Upper lobe of left lung (tissue), 6 donors: ENCODE results near the gene AGXT. TPM values are rescaled to one million over a fixed set of nuclear protein-coding genes. Genes with fewer than 3 reads are reported as not detected.

Experiments
- ATAC-seq, 2 donors: fragments of 200-7000 bp; cut with Tn5 transposase; one replicate each; pipeline ENCODE4 v1.9.1; 2022; ENCODE audit warnings: mild to moderate bottlenecking in 2 of 2, moderate library complexity in 2 of 2; ENCODE audit not compliant: low FRiP score in 2 of 2
- DNase-seq, 2 donors: peaks; one replicate each; pipeline ENCODE4 v3.0.0-alpha.2; 2019 to 2020
- H3K27ac ChIP-seq, 4 donors: fragments of 200-600 bp; sonication (generic); one replicate each; pipeline ENCODE4 v1.5.1; 2016 to 2019
- H3K27me3 ChIP-seq, 4 donors: fragments of 200-600 bp; sonication (generic); one replicate each; pipeline ENCODE4 v1.5.1; 2017 to 2019
- H3K36me3 ChIP-seq, 4 donors: fragments of 200-600 bp; sonication (generic); one replicate each; pipeline ENCODE4 v1.5.1; 2016 to 2019
- H3K4me1 ChIP-seq, 4 donors: fragments of 200-600 bp; sonication (generic); one replicate each; pipeline ENCODE4 v1.5.1; 2018 to 2019
- H3K4me3 ChIP-seq, 4 donors: fragments of 200-600 bp; sonication (generic); one replicate each; pipeline ENCODE4 v1.5.1; 2017 to 2019; ENCODE audit warnings: mild to moderate bottlenecking in 2 of 4, moderate library complexity in 1 of 4
- H3K9me3 ChIP-seq, 4 donors: fragments of 200-600 bp; sonication (generic); one replicate each; pipeline ENCODE4 v1.5.1; 2018 to 2019
- CTCF ChIP-seq, 6 experiments: fragments of 450-650 bp in 4 of 6; fragments of 200-600 bp in 2 of 6; sonication (generic) in 2 of 6; IDR thresholded peaks; one replicate each; pipeline ENCODE4 v1.5.1; 2016 to 2019; ENCODE audit warnings: antibody characterized with exemption in 6 of 6
- EP300 ChIP-seq, 4 donors: sonication (generic); formaldehyde crosslinking; IDR thresholded peaks; one replicate each; pipeline ENCODE4 v1.5.1; 2017; ENCODE audit warnings: antibody characterized with exemption in 4 of 4, control low read depth in 2 of 4
- POLR2A ChIP-seq, 4 donors: fragments of 450-650 bp; IDR thresholded peaks; one replicate each; pipeline ENCODE4 v1.5.1; 2016 to 2017; ENCODE audit warnings: antibody characterized with exemption in 4 of 4, mild to moderate bottlenecking in 2 of 4
- POLR2AphosphoS5 ChIP-seq, 2 donors: sonication (generic); formaldehyde crosslinking; IDR thresholded peaks; one replicate each; pipeline ENCODE4 v1.5.1; 2017; ENCODE audit warnings: antibody characterized with exemption in 2 of 2
- WGBS, 2 donors: methylation state at CpG; one replicate each; pipeline ENCODE4 v1.1.5; 2017 to 2018; 5-methylcytosine and 5-hydroxymethylcytosine counted together
- total RNA-seq, 6 donors: library from RNA; depleted of rRNA in 4 of 6; stranded (reverse); fragments of >200 nt in 4 of 6; gene quantifications; one replicate each; pipeline versions ENCODE4 v1.1.0 to v1.2.1, GENCODE V29; 2016 to 2021
- donor health status: DM: no; HTN: no; CAD: no; lungs with moderate emphysema.
- donor health status: DM: no; HTN: yes; CAD: no; lungs with severe emphysema.

AGXT gene
- total RNA-seq, 6 donors from 2014 or later, result 0.30 to 0.46 (median 0.44) TPM; not detected in 3

- Histone ChIP-seq H3K27me3 (no peaks in the 10 kb centered on the region), H3K4me3 (no peak overlapping the region), H3K36me3 (no peaks in the 10 kb centered on the region), H3K9me3 (no peaks in the 10 kb centered on the region), H3K4me1 (peaks cover 0 to 6% (median 5%) of the 10 kb centered on the region in 4 donors), H3K27ac (peak overlapping the region in 2 of 4 donors; percentile 5 to 66)
- peak in 1 of 2 donors; percentile 86 for ATAC-seq
- WGBS, 2 donors, result 78 to 92% methylated on average over 5 to 13 of the region's 13 CpGs
- no peak for TF ChIP-seq CTCF (IDR thresholded peaks at IDR 0.05)
- TF ChIP-seq POLR2AphosphoS5 (IDR thresholded peaks at IDR 0.05), result no peak
- TF ChIP-seq POLR2A (IDR thresholded peaks at IDR 0.05), result no peak
- no peak for TF ChIP-seq EP300 (IDR thresholded peaks at IDR 0.05)
- peak; percentile 24 to 88 for DNase-seq
These were observed 52.8 kb downstream of the AGXT start for GRCh38 chr2:240921311-240921994.

- Histone ChIP-seq H3K27me3 (no peaks in the 10 kb centered on the region), H3K9me3 (no peaks in the 10 kb centered on the region), H3K36me3 (no peaks in the 10 kb centered on the region), H3K27ac (peak overlapping the region in 1 of 4 donors; percentile 66), H3K4me3 (no peak overlapping the region), H3K4me1 (peaks cover 0 to 4% (median 1%) of the 10 kb centered on the region in 4 donors)
- no peak for DNase-seq
- no peak for ATAC-seq
- 79% methylated on average over 1 of the region's 1 CpG; no CpG with 5 or more reads in 1 of the 2 donors for WGBS, 2 donors
- no peak for TF ChIP-seq CTCF (IDR thresholded peaks at IDR 0.05)
- no peak for TF ChIP-seq POLR2A (IDR thresholded peaks at IDR 0.05)
- TF ChIP-seq EP300 (IDR thresholded peaks at IDR 0.05), result no peak
- TF ChIP-seq POLR2AphosphoS5 (IDR thresholded peaks at IDR 0.05), result no peak
These were observed 53.3 kb downstream of the AGXT start for GRCh38 chr2:240921995-240922244.

GRCh38 chr2:240922245-240922981, 53.8 kb downstream of the AGXT start:
- WGBS, 2 donors, result 92 to 93% methylated on average over 6 to 16 of the region's 18 CpGs
- peak; percentile 15 to 73 for DNase-seq
- no peak overlapping the region for H3K4me3 ChIP-seq
- TF ChIP-seq POLR2A (IDR thresholded peaks at IDR 0.05), result no peak
- TF ChIP-seq EP300 (IDR thresholded peaks at IDR 0.05), result no peak
- TF ChIP-seq POLR2AphosphoS5 (IDR thresholded peaks at IDR 0.05), result no peak
- TF ChIP-seq CTCF (IDR thresholded peaks at IDR 0.05), result no peak
- no peaks in the 10 kb centered on the region for H3K27me3 ChIP-seq
- no peaks in the 10 kb centered on the region for H3K9me3 ChIP-seq
- no peaks in the 10 kb centered on the region for H3K36me3 ChIP-seq
- no peak overlapping the region for H3K27ac ChIP-seq
- H3K4me1 ChIP-seq, result peaks cover 0 to 2% (median 0%) of the 10 kb centered on the region in 4 donors
- ATAC-seq, result no peak

- peak in 1 of 2 donors; percentile 10 for DNase-seq
- TF ChIP-seq POLR2AphosphoS5 (IDR thresholded peaks at IDR 0.05) (no peak), CTCF (IDR thresholded peaks at IDR 0.05) (no peak), POLR2A (IDR thresholded peaks at IDR 0.05) (no peak), EP300 (IDR thresholded peaks at IDR 0.05) (no peak)
- no peaks in the 10 kb centered on the region for H3K4me1 ChIP-seq
- no peak overlapping the region for H3K27ac ChIP-seq
- no peaks in the 10 kb centered on the region for H3K36me3 ChIP-seq
- H3K9me3 ChIP-seq, result no peaks in the 10 kb centered on the region
- no peaks in the 10 kb centered on the region for H3K27me3 ChIP-seq
- H3K4me3 ChIP-seq, result no peak overlapping the region
- WGBS, 2 donors, result 74 to 79% methylated on average over 12 to 15 of the region's 15 CpGs
- no peak for ATAC-seq
These were observed 54.4 kb downstream of the AGXT start for GRCh38 chr2:240922982-240923537.
